Measurements from ENCODE around the gene TRAPPC2L.
"Not testable (repeated sequence)": the region's sequence is repeated elsewhere in the genome, so short reads cannot be mapped to it uniquely, and the experiment has no call there.

TRAPPC2L gene

GRCh38 chr16:88818575-88818874, 38.4 kb upstream of the TRAPPC2L start:
- DNase-seq (ENCODE audit: low read depth): no peak

GRCh38 chr16:88819126-88819525, 37.8 kb upstream of the TRAPPC2L start:
- DNase-seq (ENCODE audit: low read depth): no peak

- DNase-seq (ENCODE audit: low read depth): no peak
Observed at GRCh38 chr16:88820385-88821025, 36.4 kb upstream of the TRAPPC2L start.

- no peak for DNase-seq (ENCODE audit: low read depth)
Observed at GRCh38 chr16:88821168-88821850, 35.6 kb upstream of the TRAPPC2L start.

GRCh38 chr16:88822281-88823040, 34.5 kb upstream of the TRAPPC2L start:
- DNase-seq (ENCODE audit: low read depth): no peak

- DNase-seq (ENCODE audit: low read depth): not testable (repeated sequence)
Observed at GRCh38 chr16:88823646-88824045, 33.3 kb upstream of the TRAPPC2L start.

GRCh38 chr16:88824256-88825077, 32.5 kb upstream of the TRAPPC2L start:
- DNase-seq (ENCODE audit: low read depth): no peak

- DNase-seq (ENCODE audit: low read depth): no peak
Observed at GRCh38 chr16:88825146-88825545, 31.8 kb upstream of the TRAPPC2L start.

- DNase-seq (ENCODE audit: low read depth): no peak
Observed at GRCh38 chr16:88826070-88826840, 30.7 kb upstream of the TRAPPC2L start.

GRCh38 chr16:88827727-88828126, 29.2 kb upstream of the TRAPPC2L start:
- DNase-seq (ENCODE audit: low read depth): no peak

- DNase-seq (ENCODE audit: low read depth): no peak
Observed at GRCh38 chr16:88828711-88829110, 28.2 kb upstream of the TRAPPC2L start.

GRCh38 chr16:88830258-88830657, 26.7 kb upstream of the TRAPPC2L start:
- no peak for DNase-seq (ENCODE audit: low read depth)

- DNase-seq (ENCODE audit: low read depth): no peak
Observed at GRCh38 chr16:88830783-88831182, 26.1 kb upstream of the TRAPPC2L start.

- no peak for DNase-seq (ENCODE audit: low read depth)
Observed at GRCh38 chr16:88831838-88832237, 25.1 kb upstream of the TRAPPC2L start.

- no peak for DNase-seq (ENCODE audit: low read depth)
Observed at GRCh38 chr16:88833086-88833485, 23.8 kb upstream of the TRAPPC2L start.

- no peak for DNase-seq (ENCODE audit: low read depth)
Observed at GRCh38 chr16:88834670-88835069, 22.3 kb upstream of the TRAPPC2L start.

- no peak for DNase-seq (ENCODE audit: low read depth)
Observed at GRCh38 chr16:88835383-88835782, 21.5 kb upstream of the TRAPPC2L start.

GRCh38 chr16:88835818-88836217, 21.1 kb upstream of the TRAPPC2L start:
- no peak for DNase-seq (ENCODE audit: low read depth)

GRCh38 chr16:88836791-88837190, 20.1 kb upstream of the TRAPPC2L start:
- DNase-seq (ENCODE audit: low read depth): no peak

GRCh38 chr16:88837806-88838205, 19.1 kb upstream of the TRAPPC2L start:
- DNase-seq (ENCODE audit: low read depth): no peak

- no peak for DNase-seq (ENCODE audit: low read depth)
Observed at GRCh38 chr16:88838566-88838965, 18.4 kb upstream of the TRAPPC2L start.

Data from activated gamma-delta T cell treated with anti-CD3 and anti-CD28 coated beads, Interleukin-2, amount 50 U/mL, for 16 hours (primary cell).